PC-9 (cell line): ENCODE results near the gene PTGER2. TPM values are rescaled to one million over a fixed set of nuclear protein-coding genes. Genes with fewer than 3 reads are reported as not detected.
A peak's percentile ranks its signal among the peaks of the same experiment; 100 is the strongest.

Source experiments
- BruUV-seq: library from RNA; stranded (reverse); fragments of 400-500 nt; replicated peaks from 2 replicates; lab custom pipeline; 2021; lab: Mats Ljungman, UMichigan
- CTCF ChIA-PET: fragments of 300-600 bp; sonication (Branson Sonifier 250); formaldehyde crosslinking; loops from one replicate; lab custom pipeline; 2022; ENCODE audit warnings: antibody characterized with exemption; lab: Charles Lee
- POLR2A ChIA-PET: fragments of 300-600 bp; sonication (Branson Sonifier 250); formaldehyde crosslinking; loops from one replicate; lab custom pipeline; 2022; ENCODE audit warnings: antibody characterized with exemption; ENCODE audit not compliant: unreplicated experiment; lab: Charles Lee
- DNase-seq, 2 experiments: peaks; one replicate each; pipeline versions ENCODE4 v3.0.0 to v3.0.0-alpha.2; 2015 to 2022; ENCODE audit warnings: mixed read lengths in 1 of 2
- H2AFZ ChIP-seq: fragments of 200-600 bp; sonication (generic); 2 replicates; pipeline ENCODE4 v1.8.1; 2017; ENCODE audit warnings: antibody characterized with exemption
- H3F3A ChIP-seq: fragments of 200-600 bp; sonication (generic); 2 replicates; pipeline ENCODE4 v1.8.1; 2017; ENCODE audit warnings: antibody characterized with exemption, mild to moderate bottlenecking, low read depth; ENCODE audit not compliant: insufficient read depth
- H3K27ac ChIP-seq: fragments of 200-600 bp; sonication (generic); 2 replicates; pipeline ENCODE4 v1.6.1; 2016; ENCODE audit warnings: mixed run types
- H3K27me3 ChIP-seq: fragments of 200-600 bp; sonication (generic); 2 replicates; pipeline ENCODE4 v1.6.1; 2016; ENCODE audit warnings: low read depth, mixed run types; ENCODE audit not compliant: insufficient read depth
- H3K36me3 ChIP-seq: fragments of 200-600 bp; sonication (generic); 2 replicates; pipeline ENCODE4 v1.6.1; 2016; ENCODE audit warnings: low read depth, mixed run types
- H3K4me1 ChIP-seq: fragments of 200-600 bp; sonication (generic); replicated peaks from 2 replicates; pipeline ENCODE4 v1.6.1; 2016; ENCODE audit warnings: mixed run types; ENCODE audit not compliant: insufficient read depth
- H3K4me2 ChIP-seq: fragments of 200-600 bp; sonication (generic); 2 replicates; pipeline ENCODE4 v1.6.1; 2017; ENCODE audit warnings: mixed run types
- H3K4me3 ChIP-seq: fragments of 200-600 bp; sonication (generic); 2 replicates; pipeline ENCODE4 v1.6.1; 2016; ENCODE audit warnings: mixed run types
- H3K79me2 ChIP-seq: fragments of 200-600 bp; sonication (generic); 2 replicates; pipeline ENCODE4 v1.6.1; 2017; ENCODE audit warnings: low read depth, mixed run types
- H3K9me2 ChIP-seq: fragments of 200-600 bp; sonication (generic); 2 replicates; pipeline ENCODE4 v1.8.1; 2017; ENCODE audit warnings: mild to moderate bottlenecking; ENCODE audit not compliant: insufficient read depth
- H3K9me3 ChIP-seq: fragments of 200-600 bp; sonication (generic); 2 replicates; pipeline ENCODE4 v1.8.1; 2016; ENCODE audit warnings: low read depth; ENCODE audit not compliant: insufficient read depth
- H4K20me1 ChIP-seq: fragments of 200-600 bp; sonication (generic); 2 replicates; pipeline ENCODE4 v1.8.1; 2017; ENCODE audit not compliant: insufficient read depth
- EZH2 ChIP-seq: fragments of 200-600 bp; sonication (generic); IDR thresholded peaks from 2 replicates; pipeline ENCODE4 v1.8.0; 2017; ENCODE audit warnings: antibody characterized with exemption, low read depth
- intact Hi-C: fragments of 100-400 bp; cut with micrococcal nuclease; formaldehyde crosslinking; loops from one replicate; pipeline ENCODE4 v1.10.0; 2022; ENCODE audit not compliant: unreplicated experiment
- total RNA-seq: library from RNA; stranded (reverse); gene quantifications from 2 replicates; pipeline ENCODE4 v1.2.3, GENCODE V29; 2021
- TF ChIP-seq, protein P1 (sequence below): fragments of 200-600 bp; sonication (generic); conservative IDR thresholded peaks from 2 replicates; pipeline ENCODE4 v1.6.1; 2017; ENCODE audit warnings: mixed run types, antibody characterized with exemption, mild to moderate bottlenecking, moderate library complexity

PTGER2 gene
- total RNA-seq, 1 experiment from 2014 or later, result 0.15 TPM

DNA sequence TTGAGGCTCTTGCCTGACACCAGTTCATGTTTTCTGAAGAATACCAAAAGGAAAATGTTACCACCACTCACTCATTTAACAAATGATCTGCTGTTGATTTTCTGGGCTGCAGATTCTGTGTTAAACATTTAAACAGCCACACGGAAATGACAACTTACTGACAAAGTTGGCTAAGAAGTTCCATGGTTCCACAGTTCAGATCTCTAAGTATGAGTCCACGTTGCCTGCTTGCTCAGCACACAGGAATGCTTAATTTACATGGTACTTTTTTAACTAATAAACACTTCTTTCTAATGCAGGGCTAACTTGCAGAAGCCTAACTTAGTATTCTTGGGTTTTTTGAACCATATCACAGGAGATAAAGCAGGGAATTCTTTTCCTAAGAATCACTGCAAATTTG lies 34.7 kb downstream of the PTGER2 start:
- Histone ChIP-seq H3K79me2 (no peaks in the 10 kb centered on the region), H4K20me1 (no peaks in the 10 kb centered on the region), H3K9me2 (no peaks in the 10 kb centered on the region), H3K4me3 (no peak overlapping the region), H3F3A (no peaks in the 10 kb centered on the region), H3K9me3 (no peaks in the 10 kb centered on the region), H3K4me1 (no peaks in the 10 kb centered on the region), H3K27ac (no peak overlapping the region), H2AFZ (0 out of 2 replicates have a peak overlapping the region, but pooled peaks have one; percentile 44), H3K36me3 (no peaks in the 10 kb centered on the region), H3K27me3 (no peaks in the 10 kb centered on the region), H3K4me2 (no peak overlapping the region)
- ChIA-PET CTCF (no interaction called here), POLR2A (no interaction called here)
- TF ChIP-seq, protein P1, sequence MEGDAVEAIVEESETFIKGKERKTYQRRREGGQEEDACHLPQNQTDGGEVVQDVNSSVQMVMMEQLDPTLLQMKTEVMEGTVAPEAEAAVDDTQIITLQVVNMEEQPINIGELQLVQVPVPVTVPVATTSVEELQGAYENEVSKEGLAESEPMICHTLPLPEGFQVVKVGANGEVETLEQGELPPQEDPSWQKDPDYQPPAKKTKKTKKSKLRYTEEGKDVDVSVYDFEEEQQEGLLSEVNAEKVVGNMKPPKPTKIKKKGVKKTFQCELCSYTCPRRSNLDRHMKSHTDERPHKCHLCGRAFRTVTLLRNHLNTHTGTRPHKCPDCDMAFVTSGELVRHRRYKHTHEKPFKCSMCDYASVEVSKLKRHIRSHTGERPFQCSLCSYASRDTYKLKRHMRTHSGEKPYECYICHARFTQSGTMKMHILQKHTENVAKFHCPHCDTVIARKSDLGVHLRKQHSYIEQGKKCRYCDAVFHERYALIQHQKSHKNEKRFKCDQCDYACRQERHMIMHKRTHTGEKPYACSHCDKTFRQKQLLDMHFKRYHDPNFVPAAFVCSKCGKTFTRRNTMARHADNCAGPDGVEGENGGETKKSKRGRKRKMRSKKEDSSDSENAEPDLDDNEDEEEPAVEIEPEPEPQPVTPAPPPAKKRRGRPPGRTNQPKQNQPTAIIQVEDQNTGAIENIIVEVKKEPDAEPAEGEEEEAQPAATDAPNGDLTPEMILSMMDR, result no peak
- TF ChIP-seq EZH2, result no peak
- DNase-seq, result no peak
- no TSS peak for BruUV-seq
- intact Hi-C loops, result no loop called here

DNA sequence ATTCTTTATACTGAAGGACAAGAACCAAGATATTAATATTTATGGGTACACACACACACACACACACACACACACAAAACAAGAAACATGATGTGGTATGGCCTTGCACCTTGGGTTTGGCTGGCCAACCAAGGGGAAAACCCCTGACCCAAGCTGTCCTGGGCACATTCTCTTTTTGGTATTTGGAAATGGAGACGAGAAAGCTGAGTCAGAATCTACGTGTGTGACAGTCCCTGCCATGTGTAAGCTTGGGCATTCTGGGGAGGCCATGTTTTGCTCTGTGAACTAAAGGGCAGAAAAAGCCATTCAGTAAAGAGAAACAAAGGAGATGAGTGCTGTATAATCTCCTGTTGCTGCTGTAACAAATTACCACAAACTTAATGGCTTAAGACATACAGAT lies 35.6 kb downstream of the PTGER2 start:
- no peaks in the 10 kb centered on the region for H3K36me3 ChIP-seq
- H3K9me3 ChIP-seq, result no peaks in the 10 kb centered on the region
- H3K4me2 ChIP-seq, result no peak overlapping the region
- no peaks in the 10 kb centered on the region for H4K20me1 ChIP-seq
- CTCF ChIA-PET, result no interaction called here
- intact Hi-C loops, result no loop called here
- no peaks in the 10 kb centered on the region for H3K9me2 ChIP-seq
- H3K79me2 ChIP-seq, result no peaks in the 10 kb centered on the region
- H3K4me1 ChIP-seq, result peaks cover 6% of the 10 kb centered on the region
- no peak overlapping the region for H3K27ac ChIP-seq
- H3K27me3 ChIP-seq, result no peaks in the 10 kb centered on the region
- POLR2A ChIA-PET, result no interaction called here
- TF ChIP-seq EZH2, result no peak
- TF ChIP-seq, protein P1, result no peak
- H2AFZ ChIP-seq, result no peak overlapping the region
- no peak for DNase-seq
- no peak overlapping the region for H3K4me3 ChIP-seq
- BruUV-seq, result no TSS peak
- H3F3A ChIP-seq, result no peaks in the 10 kb centered on the region

DNA sequence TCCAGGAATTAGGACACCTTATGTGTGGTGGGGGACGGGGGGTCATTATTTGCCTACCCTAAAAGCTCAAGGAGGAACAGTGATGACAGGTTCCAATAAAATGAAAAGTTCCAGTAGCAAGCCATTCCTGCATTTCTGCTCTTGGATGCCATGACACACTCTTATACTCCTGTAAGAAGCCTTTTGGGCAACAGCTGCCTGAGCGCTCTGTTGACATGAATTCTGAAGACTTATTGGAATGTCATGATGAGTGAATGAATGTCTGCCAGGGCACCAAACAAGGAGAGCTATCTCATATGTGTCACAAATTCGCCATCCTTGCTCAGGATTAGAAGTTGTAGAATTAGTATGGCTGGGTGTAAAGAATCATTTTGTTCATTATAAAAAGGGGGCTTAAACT lies 36.3 kb downstream of the PTGER2 start:
- H3K4me3 ChIP-seq, result no peak overlapping the region
- CTCF ChIA-PET, result no interaction called here
- no peaks in the 10 kb centered on the region for H4K20me1 ChIP-seq
- H3K4me1 ChIP-seq, result peaks cover 12% of the 10 kb centered on the region
- H3K79me2 ChIP-seq, result no peaks in the 10 kb centered on the region
- intact Hi-C loops, result no loop called here
- POLR2A ChIA-PET, result no interaction called here
- no peaks in the 10 kb centered on the region for H3K27me3 ChIP-seq
- no peak for TF ChIP-seq EZH2
- H2AFZ ChIP-seq, result no peak overlapping the region
- no peak overlapping the region for H3K27ac ChIP-seq
- no peak for DNase-seq
- no peaks in the 10 kb centered on the region for H3K36me3 ChIP-seq
- H3F3A ChIP-seq, result no peaks in the 10 kb centered on the region
- H3K4me2 ChIP-seq, result no peak overlapping the region
- no peaks in the 10 kb centered on the region for H3K9me3 ChIP-seq
- H3K9me2 ChIP-seq, result no peaks in the 10 kb centered on the region
- no TSS peak for BruUV-seq
